Activated CD4-positive, alpha-beta T cell treated with anti-CD3 and anti-CD28 coated beads, Interleukin-2, amount 50 U/mL, for 48 hours (primary cell): ENCODE data around the gene HGD.
"Not testable (repeated sequence)": the region's sequence is repeated elsewhere in the genome, so short reads cannot be mapped to it uniquely, and the experiment has no call there.

Experiments used
- DNase-seq, 2 experiments: peaks; one replicate each; pipeline ENCODE4 v3.0.0-alpha.2; 2020

HGD gene

GRCh38 chr3:120678331-120678947, 3.6 kb downstream of the HGD start:
- DNase-seq, result no peak

DNA sequence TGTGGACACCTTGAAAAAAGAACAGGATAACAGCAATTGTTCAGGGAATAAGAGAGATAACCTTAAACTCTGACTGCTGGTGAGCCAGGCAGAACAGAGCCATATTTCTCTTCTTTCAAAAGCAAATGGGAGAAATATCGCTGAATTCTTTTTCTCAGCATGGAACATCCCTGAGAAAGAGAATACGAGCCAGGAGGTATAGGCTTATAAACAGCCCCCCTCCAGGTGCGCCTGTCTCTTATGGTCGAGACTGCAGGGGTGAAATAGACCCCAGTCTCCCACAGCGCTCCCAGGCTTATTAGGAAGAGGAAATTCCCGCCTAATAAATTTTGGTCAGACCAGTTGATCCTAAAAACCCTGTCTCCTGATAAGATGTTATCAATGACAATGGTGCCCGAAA, 4.8 kb downstream of the HGD start:
- DNase-seq, result not testable (repeated sequence)

GRCh38 chr3:120673116-120673515, 8.9 kb downstream of the HGD start:
- DNase-seq, result no peak

DNA sequence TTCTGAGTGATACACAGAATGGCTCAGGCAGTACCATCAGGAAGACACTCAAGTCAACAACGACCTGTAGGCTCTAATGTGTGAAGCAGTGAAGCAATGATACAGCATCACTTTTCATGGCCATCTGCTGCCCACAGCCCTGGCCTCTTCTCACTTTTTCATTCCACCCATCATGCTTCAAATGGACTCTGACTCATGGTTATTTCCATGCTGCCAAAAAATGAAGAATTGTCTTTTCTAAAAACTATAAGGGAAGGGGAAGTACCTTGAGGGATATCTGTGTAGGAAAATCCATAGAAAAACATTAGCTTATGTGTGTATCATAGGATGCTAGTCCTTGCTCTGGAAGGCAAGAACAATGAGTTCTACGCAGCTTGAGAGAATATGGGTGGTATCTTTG, 11.5 kb downstream of the HGD start:
- no peak for DNase-seq

DNA sequence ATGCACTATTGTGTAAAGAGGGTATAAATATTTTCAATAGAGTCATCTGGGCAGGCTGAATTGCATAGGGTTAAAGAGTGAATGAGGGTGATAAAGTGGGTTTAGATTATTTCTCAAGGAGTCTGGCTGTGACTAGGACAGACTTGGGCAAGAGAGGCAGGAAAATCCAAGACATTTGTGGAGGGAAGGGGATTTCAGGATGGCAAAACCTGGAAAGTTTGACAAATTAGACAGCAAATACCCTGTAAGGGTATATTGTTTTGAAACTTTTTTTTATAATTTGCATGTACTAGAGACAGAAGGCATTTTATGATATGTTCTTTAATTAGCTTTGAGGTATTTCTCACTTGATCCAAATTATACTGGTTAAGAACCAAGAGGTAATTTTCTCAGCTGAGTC, 17.1 kb downstream of the HGD start:
- DNase-seq, result no peak

DNA sequence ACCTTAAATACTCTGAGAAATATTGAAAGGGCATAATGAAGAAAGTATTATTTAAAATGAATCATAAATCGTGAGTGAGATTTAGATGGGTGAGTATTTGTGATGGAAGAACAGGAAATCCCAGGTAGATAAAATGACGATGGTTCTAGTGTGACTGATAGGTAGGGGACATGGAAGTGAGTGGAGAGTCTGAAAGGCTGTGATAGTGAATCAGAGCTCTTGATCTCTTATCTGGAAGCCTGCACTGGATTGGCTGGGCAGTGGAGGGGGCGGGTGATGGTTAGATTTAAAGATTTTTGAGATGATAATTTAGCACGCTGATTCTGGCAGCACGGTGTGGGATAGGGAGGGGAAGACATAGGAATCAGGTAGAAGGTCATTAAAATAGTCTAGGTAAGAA, 20.1 kb downstream of the HGD start:
- DNase-seq, result no peak

- no peak for DNase-seq
Observed at GRCh38 chr3:120661106-120661905, 20.7 kb downstream of the HGD start.

- DNase-seq, result no peak
Observed at GRCh38 chr3:120659834-120660233, 22.2 kb downstream of the HGD start.

- DNase-seq, result no peak
Observed at GRCh38 chr3:120659285-120659684, 22.8 kb downstream of the HGD start.

GRCh38 chr3:120652896-120653545, 29.0 kb downstream of the HGD start:
- DNase-seq, result no peak

- no peak for DNase-seq
Observed at GRCh38 chr3:120652281-120652680, 29.8 kb downstream of the HGD start.

DNA sequence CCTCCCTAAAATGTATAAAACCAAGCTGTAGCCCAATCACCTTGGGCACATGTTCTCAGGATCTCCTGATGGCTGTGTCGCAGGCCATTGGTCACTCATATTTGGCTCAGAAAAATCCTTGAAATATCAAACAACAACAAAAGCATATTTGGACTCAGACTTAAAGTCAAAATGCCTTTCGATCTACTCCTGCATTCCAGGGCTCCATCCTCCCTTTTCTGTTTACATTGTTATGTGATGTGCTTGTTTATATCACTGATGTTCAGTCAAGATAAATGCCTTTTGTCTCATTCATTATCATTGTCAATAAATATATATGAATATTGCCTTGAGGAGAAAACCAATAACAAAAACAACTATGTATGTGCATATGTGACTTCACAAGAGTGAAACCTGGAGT, 31.7 kb downstream of the HGD start:
- no peak for DNase-seq

DNA sequence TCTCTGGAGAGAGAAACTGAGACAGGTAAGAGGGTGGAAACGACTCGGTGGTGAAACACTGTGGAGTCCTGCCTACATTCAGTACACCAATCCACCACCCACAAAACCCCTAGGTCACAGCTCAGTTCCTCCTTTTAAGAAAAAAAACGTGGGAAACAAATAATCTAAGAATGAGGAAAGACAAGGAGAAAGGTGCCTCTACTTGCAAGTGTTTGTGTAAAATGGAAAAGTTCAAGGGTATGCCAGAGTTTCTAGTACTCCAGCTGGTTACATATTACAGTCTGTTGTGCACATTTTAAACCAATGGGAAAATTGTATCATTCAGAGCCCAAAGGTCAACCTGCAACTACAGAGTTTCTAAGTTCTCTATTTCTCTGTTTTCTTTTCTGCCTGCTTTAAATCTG, 32.2 kb downstream of the HGD start:
- no peak for DNase-seq

GRCh38 chr3:120648290-120648689, 33.7 kb downstream of the HGD start:
- DNase-seq, result no peak

GRCh38 chr3:120646771-120647432, 35.1 kb downstream of the HGD start:
- no peak for DNase-seq

DNA sequence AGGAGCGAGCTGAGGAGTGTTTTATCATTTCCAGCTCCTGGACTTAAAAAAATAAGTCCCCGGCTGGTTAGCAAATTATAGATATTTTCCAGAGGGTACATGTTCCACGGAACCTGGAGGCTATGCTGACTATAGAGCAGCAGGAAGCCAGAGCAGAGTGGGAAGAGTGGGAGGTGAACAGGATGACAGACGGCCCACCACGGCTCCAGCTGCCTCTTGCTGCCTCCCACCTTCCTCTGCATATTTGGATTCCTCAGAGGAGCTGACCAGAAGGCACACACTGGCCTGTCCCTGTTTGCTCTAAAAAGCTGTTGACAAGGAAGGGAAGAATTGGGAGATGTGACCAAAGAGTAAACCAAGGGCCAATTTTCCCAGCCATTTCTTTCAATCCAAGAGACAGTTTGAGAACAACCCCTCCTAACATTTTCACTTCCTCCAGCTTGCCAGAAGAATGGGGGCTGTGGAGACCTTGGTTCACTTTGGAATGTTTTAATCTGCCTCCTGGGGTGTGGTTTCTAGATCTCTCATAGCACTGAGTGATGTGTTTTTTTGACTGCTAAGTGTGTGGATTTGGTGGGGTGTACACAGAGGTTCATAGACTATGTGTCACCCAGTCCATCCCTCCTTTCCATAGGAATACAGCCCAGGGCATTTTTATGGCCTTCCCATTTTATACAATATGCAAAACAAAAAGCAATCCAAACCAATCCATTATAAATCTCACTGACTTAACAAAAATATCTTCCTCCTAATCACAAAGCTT, 36.8 kb downstream of the HGD start:
- no peak for DNase-seq

- DNase-seq, result no peak
Observed at GRCh38 chr3:120642368-120642948, 39.6 kb downstream of the HGD start.

DNA sequence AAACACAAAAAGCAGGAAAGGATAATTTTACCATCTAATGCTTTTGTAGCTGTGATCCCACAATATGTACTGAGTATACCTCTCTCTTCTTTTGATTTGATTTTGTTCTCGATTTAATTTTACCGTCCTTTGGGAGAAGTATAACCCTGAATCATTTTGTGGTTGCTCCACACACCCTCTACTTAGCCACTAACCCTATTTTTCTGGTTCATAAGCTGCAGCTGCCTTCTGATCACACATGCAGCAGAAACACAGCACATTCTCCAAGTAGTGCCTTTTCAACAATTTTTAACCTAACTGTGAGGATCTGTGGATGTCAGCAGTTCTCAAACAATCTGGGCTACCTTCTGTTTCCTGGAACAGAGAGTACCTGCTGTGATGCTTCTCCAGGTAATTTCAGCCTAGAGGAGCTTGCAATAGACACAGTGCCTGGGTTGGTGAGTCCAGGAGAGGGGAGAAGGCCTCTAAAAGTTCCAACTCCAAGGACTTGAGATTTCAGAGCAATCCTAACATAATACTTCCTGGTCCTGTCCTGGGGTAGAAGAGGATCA, 40.3 kb downstream of the HGD start:
- no peak for DNase-seq

DNA sequence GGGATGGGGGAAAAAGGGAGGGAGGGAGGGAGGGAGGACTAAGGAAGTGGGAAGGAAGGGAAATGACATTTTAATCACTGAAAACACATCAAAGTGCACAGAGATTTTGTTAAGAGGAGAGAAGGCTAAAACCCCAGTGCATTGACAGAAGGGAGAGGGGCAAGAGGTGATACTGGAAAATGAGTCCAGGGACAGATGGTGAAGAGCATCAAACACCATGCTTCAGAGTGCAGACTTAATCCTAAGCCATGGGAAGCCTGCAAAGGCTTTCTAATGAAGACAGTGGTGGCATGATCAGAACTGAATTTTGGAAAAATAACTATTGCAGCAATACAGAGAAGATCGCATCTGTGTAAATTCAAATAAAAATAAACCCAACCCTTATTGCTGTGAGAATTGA, 41.8 kb downstream of the HGD start:
- no peak for DNase-seq

GRCh38 chr3:120638820-120639219, 43.2 kb downstream of the HGD start:
- DNase-seq, result not testable (repeated sequence)

- no peak for DNase-seq
Observed at GRCh38 chr3:120637851-120638559, 44.0 kb downstream of the HGD start.
